Activated CD4-positive, alpha-beta T cell treated with anti-CD3 and anti-CD28 coated beads, Interleukin-2, amount 50 U/mL, for 4 hours (primary cell): ENCODE data around the gene AP3D1.

Experiments
- DNase-seq, 2 experiments: peaks; one replicate each; pipeline ENCODE4 v3.0.0-alpha.2; 2020

Gene AP3D1

GRCh38 chr19:2126879-2127518, 24.4 kb downstream of the AP3D1 start:
- no peak for DNase-seq

DNA sequence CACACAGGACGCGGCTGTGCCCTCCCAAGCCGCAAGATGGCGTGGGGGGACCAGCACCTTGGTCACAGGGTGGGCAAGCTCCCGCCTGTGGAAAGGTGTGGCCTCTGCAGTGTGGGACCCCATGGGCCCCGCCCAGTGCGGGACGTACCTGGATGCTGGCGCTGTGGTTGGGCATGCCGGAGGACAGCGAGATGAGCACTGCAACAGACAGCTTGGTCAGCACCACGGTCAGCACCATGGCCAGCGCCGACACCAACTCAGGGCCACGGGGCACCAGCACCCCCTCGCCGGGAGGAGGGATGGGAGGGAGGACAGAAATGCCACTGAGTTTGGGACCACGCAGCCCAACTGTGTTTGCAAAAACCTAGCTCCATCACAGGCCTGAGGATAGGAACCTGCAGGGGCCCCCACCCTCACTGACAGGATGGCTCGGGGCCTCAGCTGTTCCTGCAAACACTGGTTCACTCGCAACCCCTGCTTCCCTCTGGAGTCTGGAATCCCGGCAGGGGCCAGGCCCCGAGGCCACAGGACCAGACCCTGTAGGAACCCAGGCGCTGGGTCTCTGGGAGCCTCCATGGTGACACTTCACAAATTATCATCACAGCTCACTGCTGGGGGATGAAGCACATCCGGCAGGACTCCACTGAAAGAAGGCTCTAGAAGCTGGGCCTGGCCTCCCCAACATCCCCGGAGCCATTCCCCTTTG, 27.5 kb downstream of the AP3D1 start:
- peak in 1 of 2 experiments; percentile 7 for DNase-seq

DNA sequence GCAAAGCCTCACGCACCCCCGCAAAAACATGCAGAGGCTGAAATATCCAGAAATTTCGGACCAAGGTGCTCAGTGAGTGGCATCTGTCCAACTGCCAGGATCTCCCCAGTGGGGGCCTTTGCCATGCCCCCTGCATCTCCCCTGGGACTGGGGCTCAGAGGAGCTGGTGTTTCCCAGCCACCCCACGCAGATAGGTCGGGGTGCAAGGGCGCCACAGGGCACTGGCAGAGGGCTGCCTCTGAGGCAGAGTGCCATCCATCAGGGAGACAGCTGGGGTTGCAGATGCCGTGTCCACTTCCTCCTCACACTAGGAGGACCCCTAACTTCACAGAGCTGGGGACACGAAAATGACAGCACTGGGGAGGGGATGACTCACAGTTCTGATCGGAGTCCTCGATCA, 28.4 kb downstream of the AP3D1 start:
- DNase-seq = no peak

DNA sequence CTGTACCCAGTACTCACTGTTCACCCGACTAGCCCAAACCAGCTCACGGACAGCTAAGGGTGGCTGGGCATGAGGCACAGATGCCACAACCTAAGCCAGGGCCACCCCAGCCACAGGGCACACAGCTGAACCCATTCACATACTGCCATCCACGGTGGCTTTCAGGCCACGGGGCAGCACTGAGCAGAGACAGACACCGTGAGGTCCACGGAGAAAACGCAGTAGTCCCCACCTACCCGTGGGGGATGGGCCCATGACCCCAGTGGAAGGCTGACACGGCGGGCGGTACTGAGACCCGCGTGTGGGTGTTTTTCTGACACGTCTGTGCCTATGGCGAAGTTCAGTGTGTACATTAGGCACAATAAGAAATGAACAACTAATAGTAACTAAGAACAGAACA, 29.1 kb downstream of the AP3D1 start:
- no peak for DNase-seq

- DNase-seq = no peak
Measured at GRCh38 chr19:2121416-2122051, 29.8 kb downstream of the AP3D1 start.

GRCh38 chr19:2120821-2121220, 30.5 kb downstream of the AP3D1 start:
- DNase-seq = no peak

GRCh38 chr19:2119921-2120785, 31.2 kb downstream of the AP3D1 start:
- DNase-seq = no peak

DNA sequence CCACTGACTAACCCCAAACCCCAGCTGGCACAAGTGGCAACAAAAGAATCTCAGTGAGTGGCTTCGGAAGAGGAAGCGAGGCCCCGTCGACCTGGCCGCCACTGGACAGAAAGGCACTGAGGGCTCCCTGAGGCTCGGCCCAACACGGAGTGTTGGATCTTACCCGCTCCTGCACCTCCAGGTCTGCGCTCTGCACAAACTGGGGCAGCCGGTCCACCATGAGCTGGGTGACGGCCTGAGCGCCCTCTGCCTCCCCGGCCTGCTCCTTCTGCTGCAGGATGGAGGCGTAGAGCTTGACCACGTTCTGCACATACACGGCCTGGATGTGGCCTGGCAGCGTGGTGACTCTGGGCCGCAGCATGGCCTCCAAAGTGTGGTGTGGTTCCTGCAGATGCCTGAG, 32.9 kb downstream of the AP3D1 start:
- no peak for DNase-seq

- DNase-seq = no peak
Measured at GRCh38 chr19:2117215-2117960, 34.0 kb downstream of the AP3D1 start.

GRCh38 chr19:2116507-2116906, 34.9 kb downstream of the AP3D1 start:
- DNase-seq = no peak

- DNase-seq = no peak
Measured at GRCh38 chr19:2115911-2116426, 35.4 kb downstream of the AP3D1 start.

- DNase-seq = no peak
Measured at GRCh38 chr19:2115324-2115723, 36.0 kb downstream of the AP3D1 start.

DNA sequence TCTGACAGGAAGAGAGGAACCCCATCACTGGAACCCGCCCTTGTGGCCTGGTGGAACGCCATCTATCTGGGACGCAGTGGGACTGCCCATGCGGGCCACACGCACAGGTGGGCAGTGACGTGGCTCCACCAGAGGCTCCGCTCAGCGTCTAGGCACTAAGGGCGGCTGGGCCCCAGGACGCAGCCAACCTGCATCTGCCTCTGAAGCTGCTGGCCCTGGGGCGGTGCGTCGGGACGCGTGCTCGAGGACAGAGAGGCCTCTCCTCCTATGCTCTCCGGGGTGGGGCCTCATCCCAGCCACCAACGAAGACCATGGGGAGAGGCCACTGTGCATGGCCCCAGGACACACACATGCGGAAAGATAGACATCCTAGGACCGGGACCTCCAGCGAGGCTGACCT, 36.5 kb downstream of the AP3D1 start:
- DNase-seq = no peak

DNA sequence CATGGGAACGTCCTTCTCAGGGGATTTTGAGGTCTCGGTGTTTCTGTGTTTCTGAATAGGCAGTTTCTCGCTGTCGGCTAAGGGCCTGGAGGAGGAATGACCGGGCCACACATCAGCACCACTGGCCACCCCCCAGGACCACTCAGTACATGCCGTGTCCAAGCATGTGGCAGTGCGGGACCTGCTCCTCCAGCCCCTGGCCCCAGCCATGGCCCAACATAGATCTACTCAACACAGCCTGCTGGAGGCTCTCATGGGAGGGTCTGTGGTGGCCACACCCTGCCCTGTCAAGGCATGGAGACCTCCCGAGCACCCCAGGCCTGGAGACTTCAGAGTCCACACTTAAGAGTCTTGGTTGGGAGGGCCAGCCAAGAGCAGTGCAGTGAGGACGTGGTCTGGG, 37.1 kb downstream of the AP3D1 start:
- no peak for DNase-seq

DNA sequence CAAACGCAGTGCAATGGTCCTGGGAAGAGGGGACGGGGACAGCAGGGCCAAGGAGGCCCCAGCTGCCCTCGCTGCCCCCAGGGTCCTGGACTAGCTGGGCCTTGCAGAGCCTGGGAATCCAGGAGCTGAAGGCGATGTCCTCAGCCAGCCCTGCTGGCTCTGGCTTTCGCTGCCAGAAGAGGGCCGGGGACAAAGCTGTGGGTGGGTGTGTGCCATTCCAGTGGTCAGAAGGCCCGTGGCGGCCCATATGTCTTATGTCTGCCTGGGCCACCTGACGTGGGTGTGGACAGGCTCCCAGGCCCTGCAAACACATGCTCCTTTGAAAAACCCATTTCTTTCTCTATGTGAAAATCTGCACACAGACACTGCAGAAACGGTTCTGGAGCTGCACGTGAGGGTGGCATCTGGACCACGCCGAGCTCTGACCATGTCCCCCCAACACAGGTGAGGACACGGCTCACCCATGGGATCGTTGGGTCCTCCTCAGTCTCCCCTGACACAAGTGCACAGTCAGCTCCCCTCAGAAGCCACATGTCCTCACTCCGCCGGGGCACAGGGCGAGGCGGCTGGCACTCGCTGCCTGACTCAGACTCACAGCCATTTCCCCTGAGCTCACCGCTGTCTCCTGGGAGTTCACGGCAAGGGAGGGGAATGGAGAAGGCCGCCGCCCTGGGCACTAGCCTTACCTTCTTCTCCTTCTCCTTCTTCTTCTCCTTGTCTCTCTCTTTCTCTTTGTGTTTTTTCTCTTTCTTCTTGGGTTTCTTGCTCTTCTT, 37.7 kb downstream of the AP3D1 start:
- DNase-seq = no peak

GRCh38 chr19:2112516-2113320, 38.6 kb downstream of the AP3D1 start:
- DNase-seq = no peak

GRCh38 chr19:2111886-2112285, 39.5 kb downstream of the AP3D1 start:
- no peak for DNase-seq

GRCh38 chr19:2111425-2111824, 39.9 kb downstream of the AP3D1 start:
- no peak for DNase-seq

GRCh38 chr19:2110822-2111221, 40.5 kb downstream of the AP3D1 start:
- no peak for DNase-seq

DNA sequence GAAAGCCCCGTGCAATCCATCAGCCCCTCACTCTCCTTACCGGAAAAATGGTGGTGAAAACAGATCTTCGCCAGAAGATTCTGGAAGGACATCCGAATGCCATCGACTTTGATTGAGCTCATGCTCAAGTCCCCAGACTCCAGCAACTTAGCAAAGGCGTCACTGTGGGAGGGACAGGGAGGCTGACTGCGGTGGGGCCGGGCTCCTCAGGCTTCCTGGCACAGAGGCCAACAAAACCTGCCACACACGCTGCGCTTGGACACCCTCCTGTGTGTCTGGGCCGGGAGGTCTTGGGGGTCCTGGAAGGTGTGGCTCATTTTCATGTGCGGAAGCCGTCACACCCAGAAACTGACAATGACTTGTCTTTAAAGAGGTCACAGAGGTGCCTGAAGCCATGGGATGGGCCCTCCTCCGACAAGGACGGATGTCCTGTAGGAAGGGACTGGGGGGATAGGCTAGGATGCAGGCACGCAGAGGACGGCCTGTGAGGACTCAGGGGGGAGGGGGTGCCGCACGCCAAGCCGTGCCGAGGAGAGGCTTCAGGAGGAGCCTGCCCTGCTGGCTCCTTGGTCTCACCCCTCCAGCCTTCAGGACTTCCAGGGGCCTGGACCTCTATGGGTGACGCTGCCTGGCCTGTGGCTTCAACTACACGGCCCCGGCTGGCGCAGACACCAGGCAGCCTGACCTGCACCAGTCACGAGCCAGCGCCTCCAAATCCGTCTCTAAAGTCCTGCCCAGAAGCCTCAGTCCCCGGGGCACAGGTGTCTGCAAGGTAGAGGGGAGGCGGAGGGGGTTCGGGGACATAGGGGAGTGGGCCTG, 42.1 kb downstream of the AP3D1 start:
- no peak for DNase-seq
